HuH-7 (cell line): ENCODE data around the gene PSKH1.
"Not testable (repeated sequence)": the region's sequence is repeated elsewhere in the genome, so short reads cannot be mapped to it uniquely, and the experiment has no call there.

Source experiments
- DNase-seq: peaks from one replicate; pipeline ENCODE4 v3.0.0; 2011; ENCODE audit warnings: low spot score

PSKH1 gene

GRCh38 chr16:67892899-67893742 lies at the start of gene PSKH1:
PSKH1 (plus strand) TSS chr16:67893254; CDS start chr16:67908750, 15,496 bp downstream.
- peak; percentile 99 for DNase-seq

GRCh38 chr16:67843343-67843765 lies 49.7 kb upstream of the PSKH1 start:
- DNase-seq, result no peak

GRCh38 chr16:67844497-67844896 lies 48.6 kb upstream of the PSKH1 start:
- no peak for DNase-seq

- no peak for DNase-seq
These were observed 47.6 kb upstream of the PSKH1 start for GRCh38 chr16:67845291-67846062.

- DNase-seq, result no peak
These were observed 47.1 kb upstream of the PSKH1 start for GRCh38 chr16:67846063-67846319.

- DNase-seq, result peak; percentile 99
These were observed 46.6 kb upstream of the PSKH1 start, which contains the start of gene NUTF2 for GRCh38 chr16:67846320-67847063. NUTF2 (plus strand) TSS chr16:67846933; CDS start chr16:67865131, 18,198 bp downstream.

GRCh38 chr16:67847064-67847861 lies 45.8 kb upstream of the PSKH1 start, which contains the start of gene CENPT:
CENPT (minus strand) TSS chr16:67847693; CDS start chr16:67833859, 13,834 bp downstream.
- no peak for DNase-seq

- DNase-seq, result no peak
These were observed 44.9 kb upstream of the PSKH1 start for GRCh38 chr16:67848118-67848517.

GRCh38 chr16:67853670-67854069 lies 39.4 kb upstream of the PSKH1 start:
- no peak for DNase-seq

GRCh38 chr16:67855789-67856188 lies 37.3 kb upstream of the PSKH1 start:
- no peak for DNase-seq

- no peak for DNase-seq
These were observed 36.0 kb upstream of the PSKH1 start for GRCh38 chr16:67856927-67857546.

GRCh38 chr16:67857547-67858233 lies 35.4 kb upstream of the PSKH1 start:
- DNase-seq, result no peak

GRCh38 chr16:67858500-67858899 lies 34.6 kb upstream of the PSKH1 start:
- DNase-seq, result no peak

GRCh38 chr16:67860589-67861398 lies 32.3 kb upstream of the PSKH1 start:
- no peak for DNase-seq

GRCh38 chr16:67861877-67862276 lies 31.2 kb upstream of the PSKH1 start:
- DNase-seq, result no peak

GRCh38 chr16:67862623-67863583 lies 30.2 kb upstream of the PSKH1 start:
- DNase-seq, result no peak

GRCh38 chr16:67864044-67864443 lies 29.0 kb upstream of the PSKH1 start:
- not testable (repeated sequence) for DNase-seq

- DNase-seq, result no peak
These were observed 28.5 kb upstream of the PSKH1 start for GRCh38 chr16:67864594-67864993.
